Myometrial cell (primary cell): ENCODE measurements around the gene MCF2. TPM values are rescaled to one million over a fixed set of nuclear protein-coding genes. Genes with fewer than 3 reads are reported as not detected.

Experiments
- total RNA-seq: library from RNA; depleted of rRNA; stranded (reverse); fragments of >200 nt; gene quantifications from 2 replicates; pipeline ENCODE4 v1.2.3, GENCODE V29; 2015

Gene MCF2
- total RNA-seq = not detected in 2 replicates

DNA sequence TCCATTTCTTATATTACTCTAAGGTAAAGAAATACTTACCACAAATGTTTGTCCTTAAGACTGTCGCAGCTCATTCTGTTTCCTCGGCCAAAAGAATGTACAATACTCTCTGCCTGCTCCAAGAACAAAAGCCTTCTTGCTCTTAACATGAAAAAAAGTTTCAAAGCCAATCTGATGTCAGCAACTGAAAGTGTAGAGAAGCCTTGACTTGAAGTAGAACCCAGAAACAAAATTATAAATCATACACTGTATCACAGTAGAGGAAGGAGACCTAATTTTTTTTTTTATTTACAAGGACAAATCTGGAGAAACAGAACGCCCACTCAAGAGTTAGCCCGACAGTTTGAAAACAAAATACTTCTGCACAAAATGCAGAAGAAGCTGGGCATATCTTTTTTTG lies at the start of gene MCF2:
TSS of gene MCF2 (minus strand) at position 101 of the 400 bp plus-strand sequence. CDS start 56,423 bp downstream, outside the sequence.

Other genes with a start within 250 kb of the MCF2 start
- gene F9, start 177.4 kb downstream of the MCF2 start, total RNA-seq = not detected in 2 replicates
- gene ATP11C, start 224.9 kb upstream of the MCF2 start, total RNA-seq = 25.1 and 42.7 TPM in 2 replicates